ENCODE results near the gene POLE2.

DNA sequence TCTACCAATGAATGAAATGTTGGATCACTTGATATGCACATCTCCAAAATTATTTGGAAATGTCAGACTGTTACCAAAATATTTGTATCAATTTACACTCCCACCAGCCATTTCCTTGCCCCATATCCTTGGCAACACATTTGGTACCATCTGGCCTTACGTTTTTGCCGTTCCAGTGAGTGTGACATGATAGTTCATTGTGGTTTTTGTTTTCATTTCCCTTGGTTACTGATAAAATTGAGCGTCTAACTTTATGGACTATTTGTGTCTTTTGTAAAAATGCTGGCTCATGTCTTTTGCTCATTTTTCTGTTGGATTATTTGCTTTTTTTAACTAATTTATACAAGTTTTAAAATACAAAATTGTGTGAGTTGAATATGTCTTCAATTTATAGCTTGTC, 16.0 kb upstream of the POLE2 start:
- TF ChIP-seq, protein P1, sequence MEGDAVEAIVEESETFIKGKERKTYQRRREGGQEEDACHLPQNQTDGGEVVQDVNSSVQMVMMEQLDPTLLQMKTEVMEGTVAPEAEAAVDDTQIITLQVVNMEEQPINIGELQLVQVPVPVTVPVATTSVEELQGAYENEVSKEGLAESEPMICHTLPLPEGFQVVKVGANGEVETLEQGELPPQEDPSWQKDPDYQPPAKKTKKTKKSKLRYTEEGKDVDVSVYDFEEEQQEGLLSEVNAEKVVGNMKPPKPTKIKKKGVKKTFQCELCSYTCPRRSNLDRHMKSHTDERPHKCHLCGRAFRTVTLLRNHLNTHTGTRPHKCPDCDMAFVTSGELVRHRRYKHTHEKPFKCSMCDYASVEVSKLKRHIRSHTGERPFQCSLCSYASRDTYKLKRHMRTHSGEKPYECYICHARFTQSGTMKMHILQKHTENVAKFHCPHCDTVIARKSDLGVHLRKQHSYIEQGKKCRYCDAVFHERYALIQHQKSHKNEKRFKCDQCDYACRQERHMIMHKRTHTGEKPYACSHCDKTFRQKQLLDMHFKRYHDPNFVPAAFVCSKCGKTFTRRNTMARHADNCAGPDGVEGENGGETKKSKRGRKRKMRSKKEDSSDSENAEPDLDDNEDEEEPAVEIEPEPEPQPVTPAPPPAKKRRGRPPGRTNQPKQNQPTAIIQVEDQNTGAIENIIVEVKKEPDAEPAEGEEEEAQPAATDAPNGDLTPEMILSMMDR (IDR thresholded peaks at IDR 0.05 in 2 of 3, conservative IDR thresholded peaks at IDR 0.05 in 1 of 3; ENCODE audit: borderline replicate concordance in 1 of 3, insufficient read depth in 1 of 3, low read depth in 2 of 3, low read length in 2 of 3): no peak
- TF ChIP-seq, protein P2, sequence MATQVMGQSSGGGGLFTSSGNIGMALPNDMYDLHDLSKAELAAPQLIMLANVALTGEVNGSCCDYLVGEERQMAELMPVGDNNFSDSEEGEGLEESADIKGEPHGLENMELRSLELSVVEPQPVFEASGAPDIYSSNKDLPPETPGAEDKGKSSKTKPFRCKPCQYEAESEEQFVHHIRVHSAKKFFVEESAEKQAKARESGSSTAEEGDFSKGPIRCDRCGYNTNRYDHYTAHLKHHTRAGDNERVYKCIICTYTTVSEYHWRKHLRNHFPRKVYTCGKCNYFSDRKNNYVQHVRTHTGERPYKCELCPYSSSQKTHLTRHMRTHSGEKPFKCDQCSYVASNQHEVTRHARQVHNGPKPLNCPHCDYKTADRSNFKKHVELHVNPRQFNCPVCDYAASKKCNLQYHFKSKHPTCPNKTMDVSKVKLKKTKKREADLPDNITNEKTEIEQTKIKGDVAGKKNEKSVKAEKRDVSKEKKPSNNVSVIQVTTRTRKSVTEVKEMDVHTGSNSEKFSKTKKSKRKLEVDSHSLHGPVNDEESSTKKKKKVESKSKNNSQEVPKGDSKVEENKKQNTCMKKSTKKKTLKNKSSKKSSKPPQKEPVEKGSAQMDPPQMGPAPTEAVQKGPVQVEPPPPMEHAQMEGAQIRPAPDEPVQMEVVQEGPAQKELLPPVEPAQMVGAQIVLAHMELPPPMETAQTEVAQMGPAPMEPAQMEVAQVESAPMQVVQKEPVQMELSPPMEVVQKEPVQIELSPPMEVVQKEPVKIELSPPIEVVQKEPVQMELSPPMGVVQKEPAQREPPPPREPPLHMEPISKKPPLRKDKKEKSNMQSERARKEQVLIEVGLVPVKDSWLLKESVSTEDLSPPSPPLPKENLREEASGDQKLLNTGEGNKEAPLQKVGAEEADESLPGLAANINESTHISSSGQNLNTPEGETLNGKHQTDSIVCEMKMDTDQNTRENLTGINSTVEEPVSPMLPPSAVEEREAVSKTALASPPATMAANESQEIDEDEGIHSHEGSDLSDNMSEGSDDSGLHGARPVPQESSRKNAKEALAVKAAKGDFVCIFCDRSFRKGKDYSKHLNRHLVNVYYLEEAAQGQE (IDR thresholded peaks at IDR 0.05; ENCODE audit: low read depth): no peak
- TF ChIP-seq RAD21 (IDR thresholded peaks at IDR 0.05; ENCODE audit: low read depth): no peak
- TF ChIP-seq EGR1 (IDR thresholded peaks at IDR 0.05; ENCODE audit: low read depth): no peak
